ENCODE results near the gene ENOX2.
A peak's percentile ranks its signal among the peaks of the same experiment; 100 is the strongest.
"Not testable (repeated sequence)": the region's sequence is repeated elsewhere in the genome, so short reads cannot be mapped to it uniquely, and the experiment has no call there.

Gene ENOX2, protein sequence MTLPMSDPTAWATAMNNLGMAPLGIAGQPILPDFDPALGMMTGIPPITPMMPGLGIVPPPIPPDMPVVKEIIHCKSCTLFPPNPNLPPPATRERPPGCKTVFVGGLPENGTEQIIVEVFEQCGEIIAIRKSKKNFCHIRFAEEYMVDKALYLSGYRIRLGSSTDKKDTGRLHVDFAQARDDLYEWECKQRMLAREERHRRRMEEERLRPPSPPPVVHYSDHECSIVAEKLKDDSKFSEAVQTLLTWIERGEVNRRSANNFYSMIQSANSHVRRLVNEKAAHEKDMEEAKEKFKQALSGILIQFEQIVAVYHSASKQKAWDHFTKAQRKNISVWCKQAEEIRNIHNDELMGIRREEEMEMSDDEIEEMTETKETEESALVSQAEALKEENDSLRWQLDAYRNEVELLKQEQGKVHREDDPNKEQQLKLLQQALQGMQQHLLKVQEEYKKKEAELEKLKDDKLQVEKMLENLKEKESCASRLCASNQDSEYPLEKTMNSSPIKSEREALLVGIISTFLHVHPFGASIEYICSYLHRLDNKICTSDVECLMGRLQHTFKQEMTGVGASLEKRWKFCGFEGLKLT

DNA sequence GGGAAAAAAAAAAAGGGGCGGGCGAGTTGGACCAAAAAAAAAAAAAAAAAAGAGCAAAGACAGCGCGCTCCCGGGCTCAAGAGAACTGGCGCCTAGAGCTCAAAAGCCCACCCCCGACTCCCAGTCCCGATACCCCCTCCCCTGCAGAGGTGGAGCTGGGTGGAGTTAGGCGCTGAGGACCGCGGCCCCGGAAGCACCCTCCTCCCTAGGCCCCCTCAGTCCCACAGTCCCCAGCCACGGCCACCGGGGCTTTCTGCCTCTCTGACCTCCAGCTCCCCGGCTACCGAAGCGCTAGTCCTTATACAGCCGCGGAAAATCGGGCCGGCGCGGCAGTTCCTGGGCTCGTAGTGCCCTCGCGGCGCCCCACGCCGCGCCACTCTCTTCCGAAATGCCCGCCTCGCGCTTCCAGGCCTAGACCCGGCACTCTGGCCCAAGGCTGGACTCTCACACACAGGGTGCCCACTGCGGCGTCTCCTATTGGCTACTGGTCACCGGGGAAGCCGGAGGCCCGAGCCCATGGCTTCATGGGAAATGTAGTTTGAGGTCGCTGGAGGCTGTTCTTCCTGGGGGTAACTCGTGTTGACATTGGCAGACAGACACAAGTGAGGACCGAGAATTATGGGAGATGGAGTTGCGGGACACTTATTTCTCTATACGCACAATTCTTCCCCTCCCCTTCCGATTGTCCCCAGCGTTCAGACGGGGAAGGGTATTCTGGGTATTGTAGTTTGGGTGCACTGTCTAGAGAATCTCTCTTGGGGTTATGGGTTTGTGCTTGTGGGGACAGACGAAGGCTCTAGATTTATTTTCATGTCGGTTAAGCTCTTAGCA, at the start of gene ENOX2:
ENOX2 (minus strand) TSS at position 427 of the 831 bp plus-strand sequence. CDS start 199,993 bp downstream, outside the sequence.
- peak; percentile 97 for DNase-seq

DNA sequence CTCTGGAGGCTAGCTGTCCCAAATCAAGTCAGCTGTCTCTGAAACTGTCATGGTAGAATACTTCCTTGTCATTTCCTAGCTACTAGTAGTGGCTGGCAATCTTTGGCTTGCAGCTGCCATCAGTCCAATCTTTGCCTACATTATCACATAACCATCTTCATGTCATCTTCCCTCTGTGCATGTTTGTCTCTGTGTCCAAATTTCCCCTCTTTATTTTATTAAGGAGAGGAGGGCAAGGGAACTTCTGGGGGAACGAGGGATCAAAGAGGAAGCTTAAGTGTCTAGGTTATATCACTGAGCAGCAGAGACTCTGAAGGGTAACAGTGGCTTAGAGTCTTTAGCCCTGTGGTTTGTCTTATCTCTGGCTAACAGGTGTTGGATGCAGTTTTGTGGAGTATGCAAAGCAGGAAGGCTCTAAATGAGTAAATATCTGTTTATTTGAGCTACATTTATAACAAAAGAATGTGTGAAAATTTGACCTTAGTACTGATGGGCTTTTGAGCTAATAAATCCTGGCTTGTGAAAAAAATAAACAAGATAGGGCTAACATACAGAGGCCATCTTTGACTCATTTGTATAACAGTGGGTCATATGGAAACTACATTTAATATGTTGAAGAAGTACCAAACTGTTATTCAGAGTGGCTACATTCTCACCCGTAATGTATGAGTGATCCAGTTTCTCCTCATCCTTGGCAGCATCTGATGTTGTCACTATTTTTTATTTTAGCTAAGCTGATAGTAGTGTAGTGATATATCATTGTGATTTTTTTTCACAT, 49.4 kb upstream of the ENOX2 start:
- no peak for DNase-seq

DNA sequence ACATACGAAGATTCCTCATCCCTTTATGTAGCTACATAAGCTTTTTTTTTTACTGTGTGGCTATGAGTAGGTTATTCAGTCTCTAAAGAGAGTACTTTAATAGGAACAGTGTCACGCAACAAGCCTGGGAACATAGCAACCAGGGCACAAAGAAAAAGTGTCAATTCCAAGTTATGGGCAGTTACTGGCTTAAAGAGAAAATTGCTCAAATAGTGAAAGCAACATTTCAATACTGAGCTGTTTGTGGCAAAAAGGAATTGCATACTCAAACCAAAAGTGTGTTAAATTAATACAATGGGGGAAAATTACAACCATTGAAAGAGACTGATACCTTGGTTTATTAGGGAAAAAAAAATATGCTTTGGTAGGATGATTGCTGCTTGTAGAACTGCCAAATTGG, 41.2 kb upstream of the ENOX2 start:
- DNase-seq: no peak

DNA sequence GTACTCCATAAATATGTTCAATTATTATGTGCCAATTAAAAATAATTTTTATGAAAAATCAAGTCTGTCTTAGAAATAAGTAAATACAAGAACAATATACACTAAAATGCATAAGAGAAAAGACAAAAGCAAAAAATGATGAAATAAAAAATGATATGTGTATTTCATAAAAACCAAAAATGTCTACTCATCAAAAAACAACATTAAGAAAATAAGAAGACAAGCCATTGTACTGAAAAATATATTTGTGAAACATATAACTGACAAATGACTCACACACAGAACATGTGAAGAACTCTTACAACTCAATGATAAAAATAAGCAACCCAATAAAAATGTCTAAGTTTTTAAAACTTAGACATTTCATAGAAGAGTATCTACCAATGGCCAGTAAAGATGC, 34.1 kb upstream of the ENOX2 start:
- DNase-seq: no peak

DNA sequence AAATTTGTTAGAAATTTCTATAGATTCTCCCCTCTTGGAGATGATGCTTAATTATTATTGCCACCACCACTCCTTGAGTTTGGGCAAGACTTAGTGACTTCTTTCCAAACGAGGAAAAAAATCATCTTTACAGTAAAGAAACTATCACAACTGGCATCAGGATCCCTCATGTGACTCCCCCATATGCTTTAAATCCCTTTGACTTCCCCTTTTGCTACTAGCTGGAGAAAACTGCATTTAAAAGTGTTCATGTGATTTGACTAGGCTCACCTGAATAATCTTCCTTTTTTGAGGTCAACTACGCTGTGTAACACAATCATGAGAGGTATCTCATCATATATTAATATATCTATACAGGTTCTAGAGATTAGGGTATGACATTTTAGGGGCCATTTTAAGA, 30.3 kb upstream of the ENOX2 start:
- DNase-seq: no peak

DNA sequence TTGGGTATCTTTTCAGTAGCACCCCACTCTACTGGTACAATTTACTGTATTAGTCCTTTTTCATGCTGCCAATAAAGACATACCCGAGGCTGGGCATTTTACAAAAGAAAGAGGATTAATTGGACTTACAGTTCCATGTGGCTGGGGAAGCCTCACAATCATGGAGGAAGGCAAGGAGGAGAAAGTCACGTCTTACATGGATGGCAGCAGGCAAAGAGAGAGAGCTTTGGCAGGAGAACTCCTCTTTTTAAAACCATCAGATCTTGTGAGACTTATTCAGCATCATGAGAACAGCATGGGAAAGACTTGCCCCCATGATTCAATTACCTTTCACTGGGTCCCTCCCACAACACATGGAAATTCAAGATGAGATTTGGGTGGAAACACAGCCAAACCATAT, 17.4 kb upstream of the ENOX2 start:
- DNase-seq: not testable (repeated sequence)

DNA sequence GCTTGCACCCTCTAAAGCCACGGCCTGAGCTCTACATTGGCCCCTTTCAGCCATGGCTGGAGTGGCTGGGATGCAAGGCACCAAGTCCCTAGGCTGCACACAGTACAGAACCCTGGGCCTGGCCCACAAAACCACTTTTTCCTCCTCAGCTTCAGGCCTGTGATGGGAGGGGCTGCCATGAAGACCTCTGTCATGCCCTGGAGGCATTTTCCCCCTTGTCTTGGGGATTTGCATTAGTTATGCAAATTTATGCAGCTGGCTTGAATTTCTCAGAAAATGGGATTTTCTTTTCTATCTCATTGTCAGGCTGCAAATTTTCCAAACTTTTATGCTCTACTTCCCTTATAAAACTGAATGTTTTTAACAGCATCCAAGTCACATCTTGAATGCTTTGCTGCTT, 16.7 kb upstream of the ENOX2 start:
- DNase-seq: not testable (repeated sequence)

DNA sequence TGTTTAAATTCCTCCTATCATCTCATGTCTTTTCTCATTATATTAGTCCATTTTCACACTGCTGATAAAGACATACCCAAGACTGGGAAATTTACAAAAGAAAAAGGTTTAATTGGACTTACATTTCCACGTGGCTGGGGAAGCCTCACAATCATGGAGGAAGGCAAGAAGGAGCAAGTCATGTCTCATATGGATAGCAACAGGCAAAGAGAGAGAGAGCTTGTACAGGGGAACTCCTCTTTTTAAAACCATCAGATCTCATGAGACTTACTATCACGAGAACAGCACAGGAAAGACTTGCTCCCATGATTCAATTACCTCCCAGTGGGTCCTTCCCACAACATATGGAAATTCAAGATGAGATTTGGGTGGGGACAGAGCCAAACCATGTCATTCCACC, 15.5 kb upstream of the ENOX2 start:
- not testable (repeated sequence) for DNase-seq

DNA sequence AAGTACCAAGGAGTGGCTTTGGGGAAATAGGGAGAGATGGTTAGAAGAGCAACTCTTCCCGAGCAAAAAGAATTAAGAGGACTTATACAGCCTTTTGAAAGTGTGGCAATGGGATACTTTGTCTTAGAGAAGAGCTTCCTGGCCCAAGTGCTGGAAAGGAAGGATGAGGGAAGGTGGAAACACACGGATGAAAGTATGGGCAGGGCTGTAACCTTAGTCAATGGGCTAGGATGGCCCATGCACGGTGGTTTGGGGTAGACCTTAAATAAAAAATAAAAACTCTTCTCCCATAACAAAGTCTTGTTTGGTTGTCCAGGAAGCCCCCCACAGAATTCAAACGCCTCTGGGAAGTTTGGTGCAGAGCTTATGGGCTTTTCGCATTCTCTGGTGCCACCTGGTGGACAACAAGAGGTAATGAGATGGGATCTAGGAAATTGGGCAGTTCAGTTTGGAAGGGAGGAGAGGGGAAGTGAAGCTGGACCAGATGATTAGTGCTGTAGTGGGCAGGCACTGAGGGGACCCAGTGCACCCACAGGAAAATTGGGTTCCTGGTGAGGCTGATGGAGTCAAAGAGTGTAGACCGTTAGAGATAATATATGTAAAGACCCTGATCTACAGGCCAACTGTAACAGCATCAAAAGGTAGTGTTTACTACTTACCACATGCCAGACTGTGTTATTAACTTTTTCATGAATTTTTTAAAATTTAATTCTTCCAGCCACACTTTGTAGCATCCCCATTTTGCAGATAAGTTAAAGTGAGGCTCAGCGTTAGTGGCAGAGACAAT, 13.8 kb upstream of the ENOX2 start:
- peak; percentile 43 for DNase-seq

DNA sequence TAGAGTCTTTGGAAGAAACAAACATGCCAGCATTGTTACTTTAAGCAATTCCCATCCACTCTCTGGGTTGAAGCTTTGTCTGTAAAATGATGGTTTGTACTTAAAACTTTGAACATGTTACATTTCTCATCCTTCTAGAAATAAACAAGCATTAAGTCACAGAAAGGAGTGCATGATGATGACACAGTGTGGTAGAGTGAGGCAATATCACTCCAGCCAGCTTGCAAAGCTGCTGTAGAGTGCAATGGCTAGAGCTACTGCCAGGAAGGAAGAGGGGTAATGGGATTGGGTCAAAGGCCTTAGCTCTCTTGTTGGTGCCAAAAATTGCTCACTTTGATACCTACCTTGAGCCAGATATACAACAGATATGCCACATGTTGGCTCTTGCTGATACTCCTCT, 12.3 kb upstream of the ENOX2 start:
- no peak for DNase-seq

DNA sequence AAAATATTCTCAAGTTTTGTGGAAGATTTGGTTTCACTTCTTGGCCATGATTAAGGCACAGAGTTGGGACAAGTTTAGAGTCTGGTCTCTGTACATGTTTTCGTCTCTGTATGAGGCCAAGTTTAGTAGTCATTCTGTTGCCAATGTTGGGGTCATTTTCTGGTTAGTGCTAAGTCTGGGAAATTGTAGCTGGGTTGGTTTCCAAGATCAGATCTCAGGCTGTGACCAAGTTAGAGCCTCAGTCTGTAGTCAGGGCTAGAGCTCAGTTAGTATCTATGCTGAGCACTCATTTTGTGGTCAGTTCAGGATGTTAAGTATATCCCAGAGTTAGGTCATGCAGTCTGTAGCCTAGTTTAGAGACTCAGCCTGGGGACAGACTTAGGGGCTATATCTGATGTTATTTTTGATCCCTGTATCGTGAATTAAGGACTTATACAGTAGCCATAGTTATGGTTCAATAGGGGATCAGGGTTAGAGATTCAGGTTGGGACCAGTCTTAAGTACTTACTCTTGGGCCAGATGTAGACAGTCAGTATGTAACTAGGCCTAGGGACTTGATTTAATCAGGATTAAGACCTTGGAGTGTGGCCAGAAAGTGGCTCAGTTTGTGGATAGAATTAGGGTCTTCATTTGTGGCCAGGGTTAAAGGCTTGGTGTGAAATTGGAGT, 6.6 kb upstream of the ENOX2 start:
- DNase-seq: no peak

DNA sequence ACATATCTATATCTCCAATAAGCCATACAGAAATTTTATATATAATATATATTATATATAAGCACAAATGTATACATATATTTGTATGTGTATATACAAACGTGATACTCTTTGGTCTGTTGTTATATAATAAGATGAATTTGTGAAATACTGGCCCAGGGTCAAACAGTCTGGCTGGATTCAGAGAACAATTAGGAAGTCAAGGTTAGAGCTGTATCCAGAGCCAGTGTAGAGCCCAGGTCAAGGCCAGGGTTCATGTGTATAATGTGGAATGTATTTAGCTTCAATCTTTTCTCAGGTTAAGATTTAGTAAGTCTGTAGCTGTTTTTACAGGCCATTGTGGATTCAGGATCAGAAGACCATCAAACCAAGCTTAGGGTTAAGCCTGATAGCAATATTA, 3.8 kb upstream of the ENOX2 start:
- no peak for DNase-seq

DNA sequence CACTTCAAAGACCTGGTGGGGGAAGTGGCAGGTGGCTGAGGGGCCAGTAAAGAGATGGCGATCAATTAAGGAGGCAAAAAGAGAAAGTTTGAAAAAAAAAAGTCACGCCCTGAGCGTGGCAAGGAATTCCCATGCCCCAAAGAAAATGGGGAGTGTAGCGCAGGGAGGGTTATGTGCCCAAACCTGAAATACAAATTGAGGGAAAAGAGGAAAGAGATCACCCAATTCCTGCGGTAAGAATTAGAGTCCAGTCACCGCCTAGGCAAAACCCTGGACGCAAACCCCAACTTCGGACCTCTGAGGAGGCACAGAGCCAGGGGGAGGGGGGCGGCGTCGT, 595 bp downstream of the ENOX2 start:
- no peak for DNase-seq

DNA sequence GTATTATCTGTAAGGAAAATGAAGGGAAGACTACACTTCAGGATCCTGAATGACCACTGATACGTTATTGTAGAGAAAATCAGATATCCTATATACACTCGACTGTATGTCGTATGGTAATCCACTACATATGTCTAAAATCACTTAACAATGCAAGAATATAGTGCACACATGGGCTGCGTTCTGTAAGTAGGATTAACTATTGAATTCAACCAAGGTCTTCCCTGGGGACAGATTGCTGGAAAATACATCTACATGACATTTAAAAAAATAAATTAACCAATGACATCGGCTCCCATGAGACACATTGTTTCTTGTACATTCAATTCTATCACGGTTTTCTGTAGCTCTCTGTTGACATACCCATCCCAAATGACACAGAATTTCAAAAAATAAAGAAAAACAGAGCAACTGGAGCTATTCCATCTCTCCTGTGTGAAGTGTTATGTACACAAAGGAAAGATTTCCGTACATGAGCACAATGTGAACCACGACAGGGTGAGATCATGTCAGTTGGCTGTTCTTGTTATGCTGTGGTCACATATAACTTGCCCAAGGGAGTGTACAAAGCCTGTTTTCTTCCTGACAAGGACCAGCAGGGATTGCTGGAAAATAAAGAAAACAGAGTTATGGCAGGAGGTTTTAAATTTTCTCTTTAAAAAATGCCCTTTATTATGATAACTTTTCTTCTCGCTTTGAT, 6.1 kb downstream of the ENOX2 start:
- no peak for DNase-seq

DNA sequence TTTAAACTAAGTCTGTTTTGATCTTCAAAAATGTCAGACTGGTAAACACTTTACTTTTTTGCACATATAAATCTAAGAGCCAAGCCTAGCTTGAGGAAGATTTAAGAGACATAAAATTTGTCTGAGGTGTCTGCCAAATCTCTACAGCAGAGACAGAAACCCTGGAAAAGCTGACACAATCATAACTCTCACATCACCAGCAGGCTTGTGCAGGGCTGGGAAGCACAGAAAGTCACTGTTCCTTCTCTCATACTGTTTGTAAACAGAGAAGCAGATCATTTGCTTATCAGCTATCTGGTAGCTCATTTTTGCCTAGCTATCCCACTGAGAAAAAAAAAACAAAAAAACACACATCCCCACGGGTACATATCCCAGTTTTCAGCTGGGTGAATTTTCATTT, 7.0 kb downstream of the ENOX2 start:
- no peak for DNase-seq

DNA sequence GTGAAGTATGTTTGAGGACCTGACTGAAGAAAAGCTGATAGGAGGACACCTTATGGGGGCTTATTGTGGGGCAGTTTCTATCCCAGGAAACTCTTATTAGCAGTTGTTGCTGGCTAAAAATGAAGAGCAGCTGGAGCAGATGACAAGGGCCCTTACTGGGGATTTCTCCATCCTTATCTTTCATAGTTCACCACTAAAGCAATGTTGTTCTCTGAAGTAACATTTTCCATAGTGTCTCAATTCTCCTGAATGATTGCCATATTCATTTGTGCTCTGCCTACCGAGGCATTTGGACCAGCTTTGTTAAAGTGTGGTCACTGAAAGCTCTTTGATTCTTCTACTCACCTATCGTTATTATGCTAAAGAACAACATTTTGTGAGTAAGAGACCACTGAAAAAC, 7.7 kb downstream of the ENOX2 start:
- DNase-seq: no peak

DNA sequence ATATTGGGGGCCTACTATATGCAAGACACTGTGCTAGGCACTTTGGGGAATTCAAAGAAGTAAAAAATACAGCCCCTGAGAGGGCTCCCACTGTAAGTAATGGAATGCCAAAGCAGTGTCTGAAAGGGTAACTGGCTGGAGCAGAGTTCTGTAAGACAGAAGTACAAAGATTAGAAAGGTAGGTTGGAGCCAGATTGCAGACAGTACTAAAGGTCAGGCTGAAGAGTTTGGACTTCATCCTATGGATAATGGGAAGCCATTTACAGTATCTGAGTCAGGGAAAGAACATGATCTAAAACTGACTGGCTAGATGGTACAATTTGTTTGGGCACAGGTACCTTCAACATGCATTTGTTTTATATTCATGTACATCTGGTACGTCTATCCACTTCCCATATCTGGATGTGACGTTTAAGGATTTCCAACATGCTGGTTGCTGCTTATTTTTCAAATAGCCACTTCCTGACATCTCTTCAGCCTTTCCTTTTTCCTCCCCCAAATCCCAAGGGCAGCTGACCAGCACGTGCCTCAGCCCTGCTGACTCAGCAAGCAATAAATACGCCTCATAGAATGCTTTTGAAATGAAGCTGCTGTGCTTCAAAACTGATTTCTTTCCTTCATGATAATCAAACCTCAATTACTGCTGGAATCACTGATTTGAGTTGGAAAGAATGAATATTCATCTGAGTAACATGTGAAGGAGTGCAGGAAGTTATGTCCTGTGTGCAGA, 9.5 kb downstream of the ENOX2 start:
- no peak for DNase-seq

DNA sequence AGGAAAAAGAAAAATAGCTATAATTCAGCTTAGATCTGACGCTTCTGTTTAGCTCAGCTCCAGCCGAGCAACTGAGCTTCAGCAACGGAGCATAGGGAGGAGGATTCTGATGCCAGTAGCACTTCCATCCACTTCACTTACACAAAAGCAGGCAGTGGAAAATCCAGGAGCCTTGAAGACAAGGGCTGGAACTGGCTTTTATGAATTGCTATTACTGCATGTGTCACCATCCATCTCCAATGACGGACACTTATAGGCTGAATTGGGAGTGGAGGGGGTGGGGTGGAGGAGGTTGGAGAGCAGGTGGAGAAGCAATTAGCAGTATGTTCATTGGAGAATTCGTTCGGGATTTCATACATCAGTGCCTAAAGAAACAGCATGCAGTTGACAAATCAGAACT, 15.6 kb downstream of the ENOX2 start:
- DNase-seq: no peak

DNA sequence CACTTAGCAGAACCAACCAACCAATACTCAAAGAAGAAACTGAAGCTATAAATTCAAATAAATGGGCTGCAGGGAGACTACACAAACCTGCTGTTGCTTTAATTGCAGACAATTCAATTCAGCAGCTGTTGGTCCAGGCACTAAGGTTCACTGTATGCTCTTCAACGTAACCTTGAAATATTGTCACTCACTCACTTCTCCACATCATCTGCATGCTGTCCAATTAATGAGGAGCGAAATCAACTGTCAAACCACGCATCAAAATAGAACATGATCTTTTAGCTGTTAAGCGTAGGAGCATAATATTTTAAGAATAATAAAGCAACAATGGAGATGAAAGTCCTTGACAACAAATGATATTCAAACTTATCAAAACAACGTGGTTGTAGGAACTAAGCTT, 17.0 kb downstream of the ENOX2 start:
- no peak for DNase-seq

DNA sequence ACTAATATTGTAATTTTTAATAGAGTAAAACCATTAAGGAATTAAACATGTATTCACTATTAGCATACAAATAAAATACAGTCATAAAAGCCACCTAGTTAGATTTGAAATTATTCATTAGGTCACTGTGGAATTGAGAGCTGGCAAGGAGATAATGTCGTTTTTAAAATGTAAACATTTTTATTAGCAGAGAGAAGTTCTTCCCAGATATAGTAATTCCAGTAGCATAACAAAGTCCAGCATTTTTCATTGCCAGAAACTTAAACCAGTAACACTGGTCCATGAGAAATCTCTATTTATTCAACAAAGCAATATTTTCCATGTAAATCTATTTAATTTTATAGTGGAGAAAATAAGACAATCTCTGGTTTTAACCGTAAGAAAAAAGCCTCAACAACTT, 17.5 kb downstream of the ENOX2 start:
- DNase-seq: no peak

Measured in NCI-H345 (cell line).